HCT116 (cell line): ENCODE results near the gene OASL. TPM values are rescaled to one million over a fixed set of nuclear protein-coding genes. Genes with fewer than 3 reads are reported as not detected.

Source experiments
- ATAC-seq: fragments of 200-7000 bp; cut with Tn5 transposase; 2 replicates; pipeline ENCODE4 v1.9.1; 2020; ENCODE audit warnings: mild to moderate bottlenecking, moderate library complexity
- BruUV-seq: library from RNA; stranded (reverse); fragments of 400-500 nt; replicated peaks from 2 replicates; lab custom pipeline; 2021; lab: Mats Ljungman, UMichigan
- CTCF ChIA-PET: fragments of 300-600 bp; sonication (Branson Sonifier 250); formaldehyde crosslinking; loops from one replicate; lab custom pipeline; 2021; ENCODE audit warnings: antibody characterized with exemption; lab: Charles Lee
- POLR2A ChIA-PET: fragments of 300-600, 350-600 bp; sonication (Branson Sonifier 250); formaldehyde crosslinking; loops from one replicate; lab custom pipeline; 2021; ENCODE audit warnings: antibody characterized with exemption; lab: Charles Lee
- RAD21 ChIA-PET, 2 experiments: fragments of 300-600 bp; sonication (Branson Sonifier 250); formaldehyde crosslinking; loops; one replicate each; lab custom pipeline; 2023; ENCODE audit warnings: low total read pairs in 2 of 2; ENCODE audit not compliant: uncharacterized antibody in 2 of 2, unreplicated experiment in 2 of 2, low non-redundant PET in 1 of 2; lab: Charles Lee
- DNase-seq: peaks from one replicate; pipeline ENCODE4 v3.0.0-alpha.2; 2010; ENCODE audit warnings: low read depth, low spot score
- H2AFZ ChIP-seq: fragments of 200-600 bp; shearing (Covaris generic), sonication (generic); 2 replicates; pipeline ENCODE4 v1.6.1; 2017; ENCODE audit warnings: low read depth, mixed run types, mixed read lengths, antibody characterized with exemption, low read length; ENCODE audit not compliant: poor library complexity, severe bottlenecking
- H3K27ac ChIP-seq: 2 replicates; pipeline ENCODE4 v1.5.1; 2012; ENCODE audit warnings: low read depth, low read length
- H3K27me3 ChIP-seq: fragments of 200-600 bp; sonication (generic); 2 replicates; pipeline ENCODE4 v1.6.1; 2016; ENCODE audit warnings: mixed run types, low read length, mixed read lengths; ENCODE audit not compliant: insufficient read depth
- H3K36me3 ChIP-seq, 2 experiments: fragments of 200-500 bp in 1 of 2; fragments of 200-600 bp in 1 of 2; sonication (Bioruptor generic) in 1 of 2; sonication (generic) in 1 of 2; 2 replicates each; pipeline versions ENCODE4 v1.5.1 to v1.6.1; 2014 to 2016; ENCODE audit warnings: low read length in 2 of 2, inconsistent platforms in 1 of 2, mixed read lengths in 1 of 2, mixed run types in 1 of 2; ENCODE audit not compliant: insufficient read depth in 2 of 2, control insufficient read depth in 1 of 2
- H3K4me1 ChIP-seq, 2 experiments: fragments of 200-600 bp in 1 of 2; sonication (generic) in 1 of 2; 2 replicates each; pipeline versions ENCODE4 v1.5.1 to v1.6.1; 2012 to 2017; ENCODE audit warnings: low read length in 2 of 2, inconsistent platforms in 1 of 2, mild to moderate bottlenecking in 1 of 2, mixed read lengths in 1 of 2, mixed run types in 1 of 2, moderate library complexity in 1 of 2; ENCODE audit not compliant: insufficient read depth in 2 of 2, control insufficient read depth in 1 of 2
- H3K4me2 ChIP-seq: fragments of 200-600 bp; sonication (generic); 2 replicates; pipeline ENCODE4 v1.6.1; 2017; ENCODE audit warnings: mixed run types, low read length, mixed read lengths
- H3K4me3 ChIP-seq, 2 experiments: fragments of 200-600 bp in 1 of 2; sonication (generic) in 1 of 2; replicated peaks in 1 of 2; 2 replicates each; pipeline ENCODE4 v1.5.1; 2011 to 2016; ENCODE audit warnings: low read length in 2 of 2, control low read depth in 1 of 2, low read depth in 1 of 2, mild to moderate bottlenecking in 1 of 2, mixed read lengths in 1 of 2, mixed run types in 1 of 2
- H3K79me2 ChIP-seq: fragments of 200-600 bp; sonication (generic); 2 replicates; pipeline ENCODE4 v1.6.1; 2017; ENCODE audit warnings: mild to moderate bottlenecking, mixed run types, low read length, moderate library complexity, mixed read lengths; ENCODE audit not compliant: insufficient read depth
- H3K9ac ChIP-seq: fragments of 200-600 bp; sonication (generic); 2 replicates; pipeline ENCODE4 v1.6.1; 2016; ENCODE audit warnings: low read length, mixed read lengths
- H3K9me2 ChIP-seq: fragments of 200-600 bp; sonication (generic), shearing (Covaris generic); 2 replicates; pipeline ENCODE4 v1.6.1; 2017; ENCODE audit warnings: mixed run types, mild to moderate bottlenecking, moderate library complexity; ENCODE audit not compliant: insufficient read depth
- H3K9me3 ChIP-seq, 2 experiments: fragments of 200-500 bp in 1 of 2; fragments of 200-600 bp in 1 of 2; sonication (Bioruptor generic) in 1 of 2; sonication (generic) in 1 of 2; 2 replicates each; pipeline ENCODE4 v1.6.1; 2014 to 2017; ENCODE audit warnings: low read length in 2 of 2, mixed read lengths in 2 of 2, inconsistent platforms in 1 of 2, low read depth in 1 of 2, mild to moderate bottlenecking in 1 of 2, mixed run types in 1 of 2, moderate library complexity in 1 of 2; ENCODE audit not compliant: control insufficient read depth in 1 of 2, insufficient read depth in 1 of 2
- H4K20me1 ChIP-seq: fragments of 200-600 bp; sonication (generic), shearing (Covaris generic); 2 replicates; pipeline ENCODE4 v1.6.1; 2017; ENCODE audit warnings: mixed run types, mild to moderate bottlenecking, moderate library complexity; ENCODE audit not compliant: insufficient read depth
- CEBPB ChIP-seq: IDR thresholded peaks from 2 replicates; pipeline ENCODE4 v1.6.1; 2012; ENCODE audit warnings: low read depth
- CTCF ChIP-seq, 3 experiments: fragments of 200-600 bp in 1 of 3; sonication (generic) in 1 of 3; IDR thresholded peaks in 2 of 3; conservative IDR thresholded peaks in 1 of 3; 2 replicates each; pipeline ENCODE4 v1.5.1; 2012 to 2017; ENCODE audit warnings: low read depth in 2 of 3, low read length in 2 of 3, antibody characterized with exemption in 1 of 3, borderline replicate concordance in 1 of 3, control low read depth in 1 of 3, mild to moderate bottlenecking in 1 of 3, mixed read lengths in 1 of 3, mixed run types in 1 of 3, moderate library complexity in 1 of 3; ENCODE audit not compliant: insufficient read depth in 1 of 3
- EGR1 ChIP-seq: IDR thresholded peaks from 2 replicates; pipeline ENCODE4 v1.6.1; 2012; ENCODE audit warnings: low read depth
- ELF1 ChIP-seq: IDR thresholded peaks from 2 replicates; pipeline ENCODE4 v1.6.1; 2012; ENCODE audit warnings: low read depth, borderline replicate concordance
- EZH2phosphoT487 ChIP-seq: fragments of 200-600 bp; IDR thresholded peaks from 2 replicates; pipeline ENCODE4 v1.6.1; 2018; ENCODE audit warnings: antibody characterized with exemption, borderline replicate concordance
- FOSL1 ChIP-seq: IDR thresholded peaks from 2 replicates; pipeline ENCODE4 v1.6.1; 2012; ENCODE audit warnings: low read depth
- POLR2A ChIP-seq: IDR thresholded peaks from 2 replicates; pipeline ENCODE4 v1.7.0; 2011; ENCODE audit warnings: borderline replicate concordance; ENCODE audit not compliant: insufficient read depth, insufficient read length; ENCODE audit errors: extremely low read depth
- SP1 ChIP-seq: IDR thresholded peaks from 2 replicates; pipeline ENCODE4 v1.6.1; 2012; ENCODE audit warnings: low read depth
- YY1 ChIP-seq: IDR thresholded peaks from 2 replicates; pipeline ENCODE4 v1.6.1; 2011; ENCODE audit warnings: low read length, low read depth, moderate library complexity, mild to moderate bottlenecking; ENCODE audit not compliant: insufficient replicate concordance; ENCODE audit errors: extremely low read depth
- ZNF274 ChIP-seq: fragments of 200-500 bp; sonication (Bioruptor generic); IDR thresholded peaks from 2 replicates; pipeline ENCODE4 v1.6.1; 2014; ENCODE audit warnings: mild to moderate bottlenecking, low read depth, low read length, inconsistent platforms
- intact Hi-C: fragments of 100-400 bp; cut with micrococcal nuclease; formaldehyde crosslinking; loops from 2 replicates; pipeline ENCODE4 v1.10.0; 2022
- total RNA-seq: library from RNA; stranded (reverse); gene quantifications from one replicate; pipeline ENCODE4 v1.2.1, GENCODE V29; 2021; ENCODE audit not compliant: unreplicated experiment
- TF ChIP-seq, protein P1 (sequence below): IDR thresholded peaks from 2 replicates; pipeline ENCODE4 v1.6.1; 2012
- TF ChIP-seq, protein P2 (sequence below): IDR thresholded peaks from 2 replicates; pipeline ENCODE4 v1.6.1; 2012; ENCODE audit warnings: low read depth
- TF ChIP-seq, protein P3 (sequence below): IDR thresholded peaks from 2 replicates; pipeline ENCODE4 v1.6.1; 2012

Gene OASL
- total RNA-seq, 1 experiment from 2014 or later, result 4.1 TPM

GRCh38 chr12:121001060-121001459 is 38.0 kb downstream of the OASL start:
- no peak overlapping the region for H3K4me2 ChIP-seq
- ChIA-PET CTCF (no interaction called here), POLR2A (no interaction called here), RAD21 (no interaction called here)
- H3K27me3 ChIP-seq, result no peaks in the 10 kb centered on the region
- TF ChIP-seq CEBPB, result no peak
- no peak for TF ChIP-seq ELF1
- no peak for TF ChIP-seq SP1
- TF ChIP-seq, protein P1, sequence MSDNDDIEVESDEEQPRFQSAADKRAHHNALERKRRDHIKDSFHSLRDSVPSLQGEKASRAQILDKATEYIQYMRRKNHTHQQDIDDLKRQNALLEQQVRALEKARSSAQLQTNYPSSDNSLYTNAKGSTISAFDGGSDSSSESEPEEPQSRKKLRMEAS, result no peak
- TF ChIP-seq EGR1, result no peak
- H3K9me2 ChIP-seq, result no peaks in the 10 kb centered on the region
- no peaks in the 10 kb centered on the region for H3K79me2 ChIP-seq
- H4K20me1 ChIP-seq, result no peaks in the 10 kb centered on the region
- H3K27ac ChIP-seq, result no peak overlapping the region
- peaks cover 12 to 14% of the 10 kb centered on the region in 2 experiments; a peak in 3 of 4 replicates for H3K36me3 ChIP-seq
- DNase-seq (no peak), ATAC-seq (no peak)
- H3K9ac ChIP-seq, result no peak overlapping the region
- no peaks in the 10 kb centered on the region for H3K9me3 ChIP-seq
- no peak overlapping the region for H2AFZ ChIP-seq
- intact Hi-C loops, result loop anchor here (10.0 kb wide), 1 partner anchor 356 kb away; the partner anchor contains the start of gene CABP1
- no peak overlapping the region for H3K4me3 ChIP-seq
- no TSS peak for BruUV-seq
- H3K4me1 ChIP-seq, result no peaks in the 10 kb centered on the region

DNA sequence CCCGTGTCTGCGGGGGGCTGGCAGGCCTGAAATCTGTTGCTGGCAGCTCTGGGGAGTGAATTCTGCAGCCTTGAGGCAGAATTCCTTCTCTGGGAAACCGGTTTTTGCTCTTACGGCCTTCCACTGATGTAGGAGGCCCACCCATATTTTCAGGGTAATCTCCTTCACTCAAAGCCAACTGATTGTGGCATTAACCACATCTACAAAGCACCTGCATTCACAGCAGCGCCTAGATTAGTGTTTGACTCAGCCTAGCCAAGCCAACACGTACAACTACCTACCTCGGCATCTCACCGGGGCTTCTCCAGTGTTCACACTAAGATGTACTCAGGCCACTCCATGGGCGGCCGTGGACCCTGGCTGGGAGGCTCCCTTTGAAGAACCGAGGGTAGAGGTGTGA is 38.5 kb downstream of the OASL start:
- BruUV-seq, result no TSS peak
- TF ChIP-seq, protein P2, sequence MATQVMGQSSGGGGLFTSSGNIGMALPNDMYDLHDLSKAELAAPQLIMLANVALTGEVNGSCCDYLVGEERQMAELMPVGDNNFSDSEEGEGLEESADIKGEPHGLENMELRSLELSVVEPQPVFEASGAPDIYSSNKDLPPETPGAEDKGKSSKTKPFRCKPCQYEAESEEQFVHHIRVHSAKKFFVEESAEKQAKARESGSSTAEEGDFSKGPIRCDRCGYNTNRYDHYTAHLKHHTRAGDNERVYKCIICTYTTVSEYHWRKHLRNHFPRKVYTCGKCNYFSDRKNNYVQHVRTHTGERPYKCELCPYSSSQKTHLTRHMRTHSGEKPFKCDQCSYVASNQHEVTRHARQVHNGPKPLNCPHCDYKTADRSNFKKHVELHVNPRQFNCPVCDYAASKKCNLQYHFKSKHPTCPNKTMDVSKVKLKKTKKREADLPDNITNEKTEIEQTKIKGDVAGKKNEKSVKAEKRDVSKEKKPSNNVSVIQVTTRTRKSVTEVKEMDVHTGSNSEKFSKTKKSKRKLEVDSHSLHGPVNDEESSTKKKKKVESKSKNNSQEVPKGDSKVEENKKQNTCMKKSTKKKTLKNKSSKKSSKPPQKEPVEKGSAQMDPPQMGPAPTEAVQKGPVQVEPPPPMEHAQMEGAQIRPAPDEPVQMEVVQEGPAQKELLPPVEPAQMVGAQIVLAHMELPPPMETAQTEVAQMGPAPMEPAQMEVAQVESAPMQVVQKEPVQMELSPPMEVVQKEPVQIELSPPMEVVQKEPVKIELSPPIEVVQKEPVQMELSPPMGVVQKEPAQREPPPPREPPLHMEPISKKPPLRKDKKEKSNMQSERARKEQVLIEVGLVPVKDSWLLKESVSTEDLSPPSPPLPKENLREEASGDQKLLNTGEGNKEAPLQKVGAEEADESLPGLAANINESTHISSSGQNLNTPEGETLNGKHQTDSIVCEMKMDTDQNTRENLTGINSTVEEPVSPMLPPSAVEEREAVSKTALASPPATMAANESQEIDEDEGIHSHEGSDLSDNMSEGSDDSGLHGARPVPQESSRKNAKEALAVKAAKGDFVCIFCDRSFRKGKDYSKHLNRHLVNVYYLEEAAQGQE, result no peak
- TF ChIP-seq POLR2A (no peak), YY1 (no peak), FOSL1 (no peak), EZH2phosphoT487 (no peak), ZNF274 (no peak), CTCF (IDR thresholded peaks at IDR 0.05 in 2 of 3, conservative IDR thresholded peaks at IDR 0.05 in 1 of 3; ENCODE audit: borderline replicate concordance in 1 of 3, insufficient read depth in 1 of 3, low read depth in 2 of 3, low read length in 2 of 3) (no peak)
- TF ChIP-seq, protein P1, result no peak
- TF ChIP-seq, protein P3, sequence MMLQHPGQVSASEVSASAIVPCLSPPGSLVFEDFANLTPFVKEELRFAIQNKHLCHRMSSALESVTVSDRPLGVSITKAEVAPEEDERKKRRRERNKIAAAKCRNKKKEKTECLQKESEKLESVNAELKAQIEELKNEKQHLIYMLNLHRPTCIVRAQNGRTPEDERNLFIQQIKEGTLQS, result no peak
- ChIA-PET RAD21 (no interaction called here), POLR2A (no interaction called here), CTCF (no interaction called here)
- Histone ChIP-seq H3K4me1 (no peaks in the 10 kb centered on the region), H4K20me1 (no peaks in the 10 kb centered on the region), H3K27me3 (no peaks in the 10 kb centered on the region), H3K4me2 (no peak overlapping the region), H3K4me3 (no peak overlapping the region), H3K36me3 (peaks cover 12 to 14% of the 10 kb centered on the region in 2 experiments; a peak in 3 of 4 replicates), H2AFZ (no peak overlapping the region), H3K9me2 (no peaks in the 10 kb centered on the region), H3K9me3 (no peaks in the 10 kb centered on the region), H3K9ac (no peak overlapping the region), H3K27ac (no peak overlapping the region), H3K79me2 (no peaks in the 10 kb centered on the region)
- no peak for ATAC-seq
- intact Hi-C loops, result loop anchor here (10.0 kb wide), 1 partner anchor 356 kb away; the partner anchor contains the start of gene CABP1
- DNase-seq, result no peak
